HCT116 (cell line): ENCODE measurements around the gene PREB.

Experiments
- ELF1 ChIP-seq: IDR thresholded peaks from 2 replicates; pipeline ENCODE4 v1.6.1; 2012; ENCODE audit warnings: low read depth, borderline replicate concordance
- EZH2phosphoT487 ChIP-seq: fragments of 200-600 bp; IDR thresholded peaks from 2 replicates; pipeline ENCODE4 v1.6.1; 2018; ENCODE audit warnings: antibody characterized with exemption, borderline replicate concordance
- FOSL1 ChIP-seq: IDR thresholded peaks from 2 replicates; pipeline ENCODE4 v1.6.1; 2012; ENCODE audit warnings: low read depth
- JUND ChIP-seq: IDR thresholded peaks from 2 replicates; pipeline ENCODE4 v1.6.1; 2012
- POLR2A ChIP-seq: IDR thresholded peaks from 2 replicates; pipeline ENCODE4 v1.7.0; 2011; ENCODE audit warnings: borderline replicate concordance; ENCODE audit not compliant: insufficient read depth, insufficient read length; ENCODE audit errors: extremely low read depth
- POLR2AphosphoS5 ChIP-seq: IDR thresholded peaks from 2 replicates; pipeline ENCODE4 v1.6.1; 2011; ENCODE audit warnings: mild to moderate bottlenecking, low read depth, low read length, moderate library complexity
- RAD21 ChIP-seq: IDR thresholded peaks from 2 replicates; pipeline ENCODE4 v1.6.1; 2012; ENCODE audit warnings: low read depth, mild to moderate bottlenecking
- SIN3A ChIP-seq: IDR thresholded peaks from 2 replicates; pipeline ENCODE4 v1.6.1; 2012; ENCODE audit warnings: low read depth
- SP1 ChIP-seq: IDR thresholded peaks from 2 replicates; pipeline ENCODE4 v1.6.1; 2012; ENCODE audit warnings: low read depth
- TCF7L2 ChIP-seq: IDR thresholded peaks from 2 replicates; pipeline ENCODE4 v1.7.0; 2011; ENCODE audit warnings: borderline replicate concordance, inconsistent platforms; ENCODE audit not compliant: insufficient read depth, insufficient read length; ENCODE audit errors: extremely low read depth
- ZFX ChIP-seq: fragments of 450-650 bp; IDR thresholded peaks from 2 replicates; pipeline ENCODE4 v1.6.1; 2017
- ZNF274 ChIP-seq: fragments of 200-500 bp; sonication (Bioruptor generic); IDR thresholded peaks from 2 replicates; pipeline ENCODE4 v1.6.1; 2014; ENCODE audit warnings: mild to moderate bottlenecking, low read depth, low read length, inconsistent platforms
- TF ChIP-seq, protein P1 (sequence below), 3 experiments: fragments of 200-600 bp in 1 of 3; sonication (generic) in 1 of 3; IDR thresholded peaks in 2 of 3; conservative IDR thresholded peaks in 1 of 3; 2 replicates each; pipeline ENCODE4 v1.5.1; 2012 to 2017; ENCODE audit warnings: low read depth in 2 of 3, low read length in 2 of 3, antibody characterized with exemption in 1 of 3, borderline replicate concordance in 1 of 3, control low read depth in 1 of 3, mild to moderate bottlenecking in 1 of 3, mixed read lengths in 1 of 3, mixed run types in 1 of 3, moderate library complexity in 1 of 3; ENCODE audit not compliant: insufficient read depth in 1 of 3
- TF ChIP-seq, protein P2 (sequence below): IDR thresholded peaks from 2 replicates; pipeline ENCODE4 v1.6.1; 2012

DNA sequence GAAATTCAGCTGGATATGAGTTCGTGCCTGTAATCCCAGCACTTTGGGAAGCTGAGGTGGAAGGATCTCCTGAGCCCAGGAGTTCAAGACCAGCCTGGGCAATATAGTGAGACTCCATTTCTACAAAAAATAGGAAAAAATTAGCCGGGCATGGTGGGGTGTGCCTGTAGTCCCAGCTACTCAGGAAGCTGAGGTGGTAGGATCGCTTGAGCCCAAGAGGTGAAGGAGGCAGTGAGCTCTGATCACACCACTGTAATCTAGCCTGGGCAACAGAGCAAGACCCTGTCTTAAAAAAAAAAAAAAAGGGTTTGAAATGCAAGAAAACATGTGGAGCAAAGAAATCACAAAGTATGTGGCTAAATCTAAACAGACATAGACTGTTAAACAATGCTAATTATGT lies 25.4 kb downstream of the PREB start:
- TF ChIP-seq EZH2phosphoT487 (no peak), TCF7L2 (no peak), ZFX (no peak), POLR2AphosphoS5 (no peak), ZNF274 (no peak), POLR2A (no peak), ELF1 (no peak), SIN3A (no peak), SP1 (no peak), RAD21 (no peak), JUND (no peak), FOSL1 (no peak)
- TF ChIP-seq, protein P1, sequence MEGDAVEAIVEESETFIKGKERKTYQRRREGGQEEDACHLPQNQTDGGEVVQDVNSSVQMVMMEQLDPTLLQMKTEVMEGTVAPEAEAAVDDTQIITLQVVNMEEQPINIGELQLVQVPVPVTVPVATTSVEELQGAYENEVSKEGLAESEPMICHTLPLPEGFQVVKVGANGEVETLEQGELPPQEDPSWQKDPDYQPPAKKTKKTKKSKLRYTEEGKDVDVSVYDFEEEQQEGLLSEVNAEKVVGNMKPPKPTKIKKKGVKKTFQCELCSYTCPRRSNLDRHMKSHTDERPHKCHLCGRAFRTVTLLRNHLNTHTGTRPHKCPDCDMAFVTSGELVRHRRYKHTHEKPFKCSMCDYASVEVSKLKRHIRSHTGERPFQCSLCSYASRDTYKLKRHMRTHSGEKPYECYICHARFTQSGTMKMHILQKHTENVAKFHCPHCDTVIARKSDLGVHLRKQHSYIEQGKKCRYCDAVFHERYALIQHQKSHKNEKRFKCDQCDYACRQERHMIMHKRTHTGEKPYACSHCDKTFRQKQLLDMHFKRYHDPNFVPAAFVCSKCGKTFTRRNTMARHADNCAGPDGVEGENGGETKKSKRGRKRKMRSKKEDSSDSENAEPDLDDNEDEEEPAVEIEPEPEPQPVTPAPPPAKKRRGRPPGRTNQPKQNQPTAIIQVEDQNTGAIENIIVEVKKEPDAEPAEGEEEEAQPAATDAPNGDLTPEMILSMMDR (IDR thresholded peaks at IDR 0.05 in 2 of 3, conservative IDR thresholded peaks at IDR 0.05 in 1 of 3; ENCODE audit: borderline replicate concordance in 1 of 3, insufficient read depth in 1 of 3, low read depth in 2 of 3, low read length in 2 of 3), result no peak
- TF ChIP-seq, protein P2, sequence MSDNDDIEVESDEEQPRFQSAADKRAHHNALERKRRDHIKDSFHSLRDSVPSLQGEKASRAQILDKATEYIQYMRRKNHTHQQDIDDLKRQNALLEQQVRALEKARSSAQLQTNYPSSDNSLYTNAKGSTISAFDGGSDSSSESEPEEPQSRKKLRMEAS, result no peak
